Gastrocnemius medialis (tissue), 4 donors: ENCODE measurements around the gene MAVS.

Experiments
- CTCF ChIP-seq, 5 experiments: fragments of 450-650 bp in 3 of 5; fragments of 200-600 bp in 2 of 5; sonication (generic) in 2 of 5; IDR thresholded peaks in 4 of 5; conservative IDR thresholded peaks in 1 of 5; 1 replicate in 4 of 5; 2 replicates in 1 of 5; pipeline ENCODE4 v1.5.1; 2016 to 2019; ENCODE audit warnings: antibody characterized with exemption in 5 of 5, mild to moderate bottlenecking in 3 of 5, moderate library complexity in 3 of 5
- POLR2A ChIP-seq, 2 donors: fragments of 450-650 bp; IDR thresholded peaks; one replicate each; pipeline ENCODE4 v1.6.1; 2017; ENCODE audit warnings: antibody characterized with exemption in 2 of 2, mild to moderate bottlenecking in 2 of 2, moderate library complexity in 2 of 2

- TF ChIP-seq POLR2A (IDR thresholded peaks at IDR 0.05) (no peak), CTCF (IDR thresholded peaks at IDR 0.05 in 4 of 5, conservative IDR thresholded peaks at IDR 0.05 in 1 of 5) (no peak)
Observed at GRCh38 chr20:3798373-3798768, 48.3 kb upstream of the MAVS start.
